HG03159 (cell line): Measurements from ENCODE around the gene SLC26A11.
"Not testable (repeated sequence)": the region's sequence is repeated elsewhere in the genome, so short reads cannot be mapped to it uniquely, and the experiment has no call there.

ENCODE experiments used
- ATAC-seq: cut with Tn5 transposase; IDR thresholded peaks from one replicate; pipeline ENCODE4 v1.9.1; 2021; ENCODE audit warnings: mild to moderate bottlenecking, moderate library complexity; ENCODE audit not compliant: unreplicated experiment

Gene SLC26A11

DNA sequence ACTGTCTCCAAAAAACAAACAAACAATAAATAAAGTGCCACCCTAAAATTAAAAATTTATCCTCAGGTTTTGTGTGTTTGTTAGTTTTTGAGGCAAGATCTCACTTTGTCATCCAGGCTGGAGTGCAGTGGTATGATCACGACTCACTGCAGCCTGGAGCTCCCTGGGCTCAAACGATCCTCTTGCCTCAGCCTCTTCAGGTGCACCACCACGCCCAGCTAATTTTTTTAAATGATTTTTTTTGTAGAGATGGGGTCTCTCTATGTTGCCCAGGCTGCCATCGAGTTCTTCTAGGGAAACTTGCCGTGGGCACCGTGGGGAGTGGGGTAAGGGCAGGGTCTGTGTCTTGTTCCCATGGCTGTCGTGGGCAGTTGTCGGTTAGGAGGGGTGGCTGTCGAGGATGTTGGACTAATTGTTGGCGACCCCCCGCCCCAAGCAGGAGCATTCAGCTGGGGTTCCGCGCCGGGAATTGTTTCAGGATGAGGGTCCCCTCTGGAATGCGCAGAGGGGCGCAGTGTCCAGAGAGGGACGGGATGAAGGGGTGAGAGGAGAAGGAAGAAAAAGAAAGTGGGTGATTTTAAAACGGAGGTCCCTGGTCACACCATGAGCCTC, 39.3 kb downstream of the SLC26A11 start:
- no peak for ATAC-seq

GRCh38 chr17:80260069-80260535, 39.9 kb downstream of the SLC26A11 start:
- no peak for ATAC-seq

GRCh38 chr17:80260791-80261158, 40.5 kb downstream of the SLC26A11 start, which contains the start of gene RNF213:
Gene RNF213 (plus strand): TSS chr17:80260852. CDS start chr17:80263682, 2,830 bp downstream.
- no peak for ATAC-seq

- ATAC-seq: no peak
These were observed 41.1 kb downstream of the SLC26A11 start for GRCh38 chr17:80261159-80261894.

GRCh38 chr17:80261895-80262279, 41.7 kb downstream of the SLC26A11 start:
- ATAC-seq: no peak

DNA sequence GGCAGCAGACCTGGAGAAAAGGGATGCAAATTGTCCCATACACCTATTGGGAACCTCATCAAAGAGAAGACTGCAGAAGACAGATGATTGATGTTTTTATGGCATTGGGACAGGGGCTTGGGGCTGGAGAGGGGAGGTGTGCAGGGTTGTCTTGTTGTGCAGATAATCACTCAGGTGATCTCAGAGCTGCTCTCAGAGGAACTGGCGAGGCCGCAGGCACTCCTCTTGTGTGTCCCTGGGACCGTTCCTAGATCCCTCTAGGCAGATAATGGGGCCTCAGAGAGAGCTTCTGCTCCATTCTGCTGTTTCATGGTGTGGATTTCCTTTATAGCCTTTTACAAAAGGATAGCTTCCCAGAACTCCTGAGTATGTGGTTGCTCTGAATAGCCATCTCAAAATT, 42.1 kb downstream of the SLC26A11 start:
- ATAC-seq: no peak

DNA sequence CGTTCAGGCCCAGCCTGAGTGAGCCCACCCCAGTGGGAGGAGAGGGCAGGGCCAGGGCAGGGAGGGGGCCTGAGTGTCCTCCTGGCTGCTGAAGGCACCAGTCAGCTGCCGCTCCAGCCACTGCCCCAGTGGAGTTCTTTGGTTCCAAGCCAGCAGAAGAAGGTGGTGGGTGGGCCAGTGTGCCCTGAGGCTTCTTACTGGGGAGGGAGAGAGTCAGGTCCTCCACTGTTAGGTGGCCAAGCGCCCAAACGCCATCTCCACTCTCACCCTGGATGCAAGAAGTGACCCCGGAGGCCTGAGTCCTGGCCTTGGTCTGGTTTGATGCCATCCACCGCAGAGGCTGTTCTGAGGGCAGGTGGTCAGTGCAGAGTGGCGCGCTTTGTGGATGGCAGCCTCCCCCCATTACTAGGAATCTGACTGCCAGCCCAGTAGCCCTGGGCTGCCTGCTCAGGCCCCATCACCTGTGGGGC, 42.6 kb downstream of the SLC26A11 start:
- ATAC-seq: no peak

DNA sequence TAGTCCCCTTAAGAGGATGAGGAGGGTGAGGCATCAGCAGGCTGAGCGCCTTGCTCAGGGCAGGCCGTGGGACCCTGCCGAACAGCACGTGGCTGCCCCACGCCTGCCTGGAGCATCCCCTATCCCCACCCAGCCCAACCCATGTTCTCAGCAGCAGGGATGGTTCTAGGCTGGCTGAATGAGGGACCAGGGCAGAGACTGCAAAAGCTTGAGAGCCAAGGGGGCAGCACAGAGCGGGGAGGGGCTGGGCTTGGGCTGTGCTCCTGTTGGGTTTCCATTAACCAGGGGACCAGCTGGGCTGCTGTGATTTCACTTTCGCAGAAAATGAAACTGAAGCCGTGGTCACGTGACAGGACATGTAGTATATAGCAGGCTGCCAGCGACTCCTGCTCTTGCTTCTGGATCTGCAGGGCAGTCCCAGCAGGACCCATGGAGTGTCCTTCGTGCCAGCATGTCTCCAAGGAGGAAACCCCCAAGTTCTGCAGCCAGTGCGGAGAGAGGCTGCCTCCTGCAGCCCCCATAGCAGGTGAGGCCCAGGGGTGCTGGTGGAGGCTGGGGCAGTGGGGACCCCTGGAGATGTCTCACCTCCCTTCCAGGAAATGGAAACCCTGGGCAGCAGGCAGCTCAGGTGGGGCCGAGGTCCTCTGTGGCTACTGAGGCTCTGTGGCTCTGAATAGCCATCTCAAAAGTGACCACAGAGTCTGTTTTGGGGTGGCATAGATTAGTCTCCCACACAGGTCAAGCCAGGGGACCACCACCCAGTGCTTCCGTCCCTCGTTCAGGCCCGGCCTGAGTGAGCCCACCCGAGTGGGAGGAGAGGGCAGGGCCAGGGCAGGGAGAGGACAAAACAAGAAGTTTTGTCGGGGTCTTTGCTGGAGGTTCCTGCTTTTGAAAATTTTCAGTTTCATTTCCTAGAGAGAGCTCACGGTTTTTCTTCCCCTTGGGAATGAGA, 43.3 kb downstream of the SLC26A11 start:
- ATAC-seq: no peak

DNA sequence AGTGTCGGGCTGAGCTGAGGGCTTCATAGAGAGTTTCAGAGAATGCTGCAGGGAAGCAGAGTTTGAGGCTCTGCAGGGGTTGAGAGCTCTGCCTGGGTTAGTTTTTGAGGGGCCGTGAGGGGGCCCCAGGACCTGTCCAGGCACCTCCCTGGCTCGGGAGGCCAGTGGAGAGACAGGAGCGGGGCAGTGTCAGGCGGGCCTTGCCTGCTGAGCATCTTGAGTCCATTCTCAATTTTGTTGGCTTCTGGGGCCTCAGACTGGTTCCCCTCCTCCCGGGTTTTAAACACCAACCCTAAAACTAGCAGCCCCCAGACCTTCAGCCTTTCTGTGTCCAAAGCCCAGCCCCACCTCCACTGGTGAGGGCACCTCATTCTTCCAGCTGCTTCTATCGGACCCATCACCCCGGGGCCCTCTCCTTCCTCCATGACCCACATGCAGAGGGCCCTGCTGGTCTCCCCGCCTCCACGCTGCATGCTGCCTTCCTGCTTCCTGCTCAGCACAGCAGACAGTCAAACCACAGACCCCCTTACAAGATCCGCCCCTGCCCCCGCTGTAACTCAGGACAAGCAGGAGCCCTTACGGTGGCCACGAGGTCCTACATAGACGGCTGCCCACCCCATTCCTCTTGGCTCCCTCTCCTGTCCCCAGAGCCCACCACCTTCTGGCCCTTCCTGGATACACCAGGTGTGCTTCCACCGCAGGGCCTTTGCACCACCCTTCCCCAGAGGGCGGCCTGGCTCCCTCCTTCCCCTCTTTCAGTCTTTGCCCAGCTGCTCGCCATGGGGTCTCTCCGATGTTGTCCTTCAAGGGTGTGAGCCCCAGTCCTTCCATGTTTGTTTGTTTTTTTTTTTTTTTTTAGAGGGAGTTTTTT, 44.2 kb downstream of the SLC26A11 start:
- ATAC-seq: no peak

- no peak for ATAC-seq
These were observed 45.2 kb downstream of the SLC26A11 start for GRCh38 chr17:80265205-80266068.

GRCh38 chr17:80267391-80267790, 47.2 kb downstream of the SLC26A11 start:
- ATAC-seq: no peak

GRCh38 chr17:80268427-80268826, 48.2 kb downstream of the SLC26A11 start:
- ATAC-seq: no peak

- no peak for ATAC-seq
These were observed 49.2 kb downstream of the SLC26A11 start for GRCh38 chr17:80269405-80269807.

DNA sequence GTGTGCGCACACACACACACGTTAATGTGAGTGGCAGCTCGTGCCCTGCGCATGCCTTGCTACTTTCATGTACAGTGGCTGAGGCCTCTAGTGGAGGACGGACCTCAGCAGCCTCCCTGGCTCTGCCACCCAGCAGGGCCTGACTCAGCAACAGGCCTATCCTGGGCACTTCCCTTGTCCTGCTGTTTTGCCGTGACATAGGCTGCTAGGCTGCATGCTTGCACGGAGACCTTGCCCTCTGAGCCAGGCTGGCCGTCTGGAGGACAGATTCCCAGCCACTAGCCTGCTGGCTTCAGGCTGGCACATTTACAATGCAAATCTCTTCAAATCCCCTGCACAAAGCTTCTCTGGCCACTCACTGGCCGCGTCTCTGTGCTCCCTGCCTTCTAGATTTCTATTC, 49.9 kb downstream of the SLC26A11 start:
- no peak for ATAC-seq

DNA sequence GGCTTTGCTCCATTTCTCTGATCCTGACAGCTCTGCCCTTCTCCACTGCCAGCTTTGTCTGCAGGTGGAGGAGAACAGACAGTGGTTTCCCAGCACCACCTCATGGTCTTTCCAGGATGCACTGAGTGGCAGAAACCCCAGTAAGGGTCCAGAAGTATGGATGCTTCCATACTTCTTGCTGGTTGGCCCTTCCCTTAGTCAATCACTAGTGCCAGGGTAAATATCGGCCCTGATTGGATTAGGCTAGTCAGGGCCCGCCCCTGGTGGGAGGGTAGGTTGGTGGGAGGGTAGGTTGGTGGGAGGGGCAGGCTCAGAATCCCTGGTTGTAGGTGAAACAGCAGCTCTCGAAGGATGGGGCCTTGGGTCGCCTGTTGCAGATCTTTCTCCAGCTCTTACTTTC, 50.6 kb downstream of the SLC26A11 start:
- ATAC-seq: no peak

DNA sequence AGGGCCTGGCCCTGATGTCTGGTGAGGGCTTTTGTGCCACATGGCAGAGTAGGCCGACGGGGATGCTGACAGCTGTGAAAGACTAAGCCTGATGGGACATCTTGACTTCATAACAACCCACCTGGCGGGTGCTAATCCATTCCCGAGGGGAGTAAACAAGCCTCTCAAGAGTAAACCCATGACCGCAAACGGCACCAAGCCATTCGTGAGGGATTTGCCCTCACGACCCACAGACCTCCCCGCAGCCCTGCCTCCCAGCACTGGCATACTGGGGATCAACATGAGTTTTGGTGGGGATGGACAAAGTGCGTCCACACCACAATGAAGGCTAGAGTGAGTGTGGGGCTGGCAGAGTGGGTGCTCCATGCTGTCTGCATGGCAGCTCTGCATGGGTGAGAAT, 52.1 kb downstream of the SLC26A11 start:
- ATAC-seq: no peak

GRCh38 chr17:80274331-80274730, 54.1 kb downstream of the SLC26A11 start:
- no peak for ATAC-seq

DNA sequence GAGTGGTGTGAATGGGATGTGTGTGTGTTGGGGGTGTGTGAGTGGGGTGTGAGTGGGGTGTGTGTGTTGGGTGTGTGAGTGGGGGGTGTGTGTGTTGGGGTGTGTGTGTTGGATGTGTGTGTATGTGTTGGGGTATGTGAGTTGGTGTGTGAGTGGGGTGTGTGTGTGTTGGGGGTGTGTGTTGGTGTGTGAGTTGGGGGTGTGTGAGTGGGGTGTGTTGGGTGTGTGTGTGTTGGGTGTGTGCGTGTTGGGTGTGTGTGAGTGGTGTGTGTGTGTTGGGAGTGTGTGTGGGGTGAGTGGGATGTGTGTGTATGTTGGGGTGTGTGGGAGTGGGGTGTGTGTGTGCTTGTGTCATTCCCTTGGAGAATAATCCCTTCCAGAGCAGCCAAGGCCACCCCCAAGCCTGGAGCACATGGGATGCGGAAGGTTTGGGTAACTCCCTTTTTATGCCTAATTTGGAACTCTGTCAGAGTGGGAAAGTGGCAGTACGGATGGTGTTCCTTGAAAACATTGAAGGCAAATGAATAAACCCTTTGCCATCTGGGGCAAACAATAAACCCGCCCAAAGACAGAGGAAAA, 54.7 kb downstream of the SLC26A11 start:
- no peak for ATAC-seq

DNA sequence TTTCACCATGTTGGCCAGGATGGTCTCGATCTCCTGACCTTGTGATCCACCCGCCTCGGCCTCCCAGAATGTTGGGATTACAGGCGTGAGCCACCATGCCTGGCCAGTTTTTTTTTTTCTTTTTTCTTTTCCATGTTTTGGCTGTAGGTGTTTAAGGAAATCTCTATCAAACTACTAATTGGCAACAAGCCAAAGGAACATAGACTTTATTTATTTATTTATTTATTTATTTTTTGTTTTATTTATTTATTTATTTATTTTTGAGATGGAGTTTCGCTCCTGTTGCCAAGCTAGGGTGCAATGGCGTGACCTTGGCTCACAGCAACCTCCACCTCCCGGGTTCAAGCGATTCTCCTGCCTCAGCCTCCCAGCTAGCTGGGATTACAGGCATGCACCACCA, 55.6 kb downstream of the SLC26A11 start:
- ATAC-seq: not testable (repeated sequence)
